Endothelial cell of umbilical vein (primary cell): ENCODE measurements around the gene CACNA1S. TPM values are rescaled to one million over a fixed set of nuclear protein-coding genes. Genes with fewer than 3 reads are reported as not detected.

ENCODE experiments used
- BruUV-seq: library from RNA; stranded (reverse); fragments of 400-500 nt; replicated peaks from 2 replicates; lab custom pipeline; 2021; lab: Mats Ljungman, UMichigan
- CTCF ChIA-PET: fragments of 300-600, 350-600 bp; sonication (Branson Sonifier 250); formaldehyde crosslinking; loops from one replicate; lab custom pipeline; 2021; ENCODE audit warnings: antibody characterized with exemption, inconsistent platforms; lab: Charles Lee
- POLR2A ChIA-PET: fragments of 300-600, 350-600 bp; sonication (Branson Sonifier 250); formaldehyde crosslinking; loops from one replicate; lab custom pipeline; 2021; ENCODE audit warnings: antibody characterized with exemption, inconsistent platforms; lab: Charles Lee
- DNase-seq: peaks from one replicate; pipeline ENCODE4 v3.0.0-alpha.2; 2011; ENCODE audit warnings: low read depth, low spot score
- FAIRE-seq: peaks from 2 replicates; lab custom pipeline; 2011; peaks lifted over from hg19 to GRCh38; lab: Jason Lieb, UNC
- H2AFZ ChIP-seq: 2 replicates; pipeline ENCODE4 v1.6.0; 2012; ENCODE audit warnings: low read depth, low read length, control low read depth, inconsistent platforms
- H3K27ac ChIP-seq: 2 replicates; pipeline ENCODE4 v1.5.1; 2011; ENCODE audit warnings: low read depth, mild to moderate bottlenecking, control low read depth, low read length, moderate library complexity; ENCODE audit not compliant: insufficient read depth
- H3K27me3 ChIP-seq, 2 experiments: 2 replicates each; pipeline versions ENCODE4 v1.6.0 to v1.6.1; 2011; ENCODE audit warnings: low read length in 2 of 2, mixed read lengths in 1 of 2; ENCODE audit not compliant: control insufficient read depth in 2 of 2, insufficient read depth in 2 of 2
- H3K36me3 ChIP-seq, 2 experiments: 2 replicates in 1 of 2; 3 replicates in 1 of 2; pipeline ENCODE4 v1.5.1; 2011; ENCODE audit warnings: low read length in 2 of 2, mild to moderate bottlenecking in 1 of 2, moderate library complexity in 1 of 2; ENCODE audit not compliant: control insufficient read depth in 2 of 2, insufficient read depth in 2 of 2; ENCODE audit errors: extremely low read depth in 1 of 2
- H3K4me1 ChIP-seq: 3 replicates; pipeline ENCODE4 v1.5.1; 2011; ENCODE audit warnings: mild to moderate bottlenecking, low read length; ENCODE audit not compliant: control insufficient read depth, insufficient read depth; ENCODE audit errors: extremely low read depth
- H3K4me2 ChIP-seq: 2 replicates; pipeline ENCODE4 v1.6.1; 2011; ENCODE audit warnings: low read length, control low read depth, mixed read lengths; ENCODE audit not compliant: insufficient read depth
- H3K4me3 ChIP-seq, 3 experiments: fragments of 200-600 bp in 1 of 3; sonication (generic), shearing (Covaris generic) in 1 of 3; replicated peaks in 1 of 3; 2 replicates each; pipeline ENCODE4 v1.5.1; 2011 to 2016; ENCODE audit warnings: control low read depth in 3 of 3, low read length in 3 of 3, mild to moderate bottlenecking in 2 of 3, inconsistent platforms in 1 of 3, low read depth in 1 of 3, moderate library complexity in 1 of 3; ENCODE audit not compliant: insufficient read depth in 1 of 3
- H3K79me2 ChIP-seq: 2 replicates; pipeline ENCODE4 v1.6.0; 2012; ENCODE audit warnings: low read length, inconsistent platforms; ENCODE audit not compliant: control insufficient read depth, insufficient read depth
- H3K9ac ChIP-seq: replicated peaks from 2 replicates; pipeline ENCODE3; 2011; ENCODE audit warnings: low read length, control low read depth; ENCODE audit not compliant: insufficient read depth; ENCODE audit errors: extremely low read depth
- H3K9me1 ChIP-seq: replicated peaks from 3 replicates; pipeline ENCODE4 v1.6.0; 2011; ENCODE audit warnings: mild to moderate bottlenecking, low read length; ENCODE audit not compliant: control insufficient read depth, insufficient read depth; ENCODE audit errors: extremely low read depth
- H3K9me3 ChIP-seq: replicated peaks from 2 replicates; pipeline ENCODE4 v1.5.1; 2012; ENCODE audit warnings: low read length, inconsistent platforms; ENCODE audit not compliant: control insufficient read depth, insufficient read depth
- H4K20me1 ChIP-seq: replicated peaks from 2 replicates; pipeline ENCODE3; 2011; ENCODE audit warnings: mild to moderate bottlenecking, low read length; ENCODE audit not compliant: control insufficient read depth, insufficient read depth; ENCODE audit errors: extremely low read depth
- EZH2 ChIP-seq: IDR thresholded peaks from 2 replicates; pipeline ENCODE4 v1.6.1; 2012; ENCODE audit warnings: borderline replicate concordance, low read depth, mild to moderate bottlenecking, moderate library complexity, low read length, inconsistent platforms; ENCODE audit not compliant: severe bottlenecking
- FOS ChIP-seq: IDR thresholded peaks from 2 replicates; pipeline ENCODE4 v1.6.1; 2011; ENCODE audit warnings: mild to moderate bottlenecking, low read length, moderate library complexity, borderline replicate concordance; ENCODE audit not compliant: insufficient read depth
- GATA2 ChIP-seq: IDR thresholded peaks from 2 replicates; pipeline ENCODE4 v1.7.0; 2011; ENCODE audit warnings: low read depth, mild to moderate bottlenecking, moderate library complexity, mixed read lengths, low read length; ENCODE audit not compliant: insufficient read length, insufficient read depth
- JUN ChIP-seq: IDR thresholded peaks from 2 replicates; pipeline ENCODE4 v1.6.1; 2011; ENCODE audit warnings: borderline replicate concordance, low read depth; ENCODE audit not compliant: insufficient read length, insufficient read depth
- MYC ChIP-seq: IDR thresholded peaks from one replicate; pipeline ENCODE4 v1.6.1; 2011; ENCODE audit warnings: mild to moderate bottlenecking, low read depth, low read length
- POLR2A ChIP-seq: IDR thresholded peaks from 2 replicates; pipeline ENCODE4 v1.6.1; 2012; ENCODE audit warnings: low read depth, mild to moderate bottlenecking, control low read depth, low read length
- POLR2AphosphoS5 ChIP-seq: IDR thresholded peaks from 2 replicates; pipeline ENCODE4 v1.6.1; 2012; ENCODE audit warnings: low read depth, mild to moderate bottlenecking, control low read depth, low read length, moderate library complexity; ENCODE audit not compliant: insufficient read depth
- dilution Hi-C: fragments of 300-500 bp; cut with MboI; formaldehyde crosslinking; loops from one replicate; pipeline ENCODE4 v1.15.0; 2019; ENCODE audit warnings: low sequenced_read_pairs; ENCODE audit not compliant: extremely low pct_ligation_motif_present
- intact Hi-C: fragments of 100-400 bp; cut with micrococcal nuclease; formaldehyde crosslinking; loops from one replicate; pipeline ENCODE4 v1.10.0; 2022
- polyA plus RNA-seq, 4 experiments: library from polyadenylated mRNA; depleted of rRNA in 3 of 4; stranded (reverse) in 3 of 4; unstranded in 1 of 4; fragments of >200 nt; gene quantifications; 2 replicates each; pipeline versions ENCODE4 v1.2.1 to v1.2.3, GENCODE V29; 2011 to 2012; ENCODE audit warnings: missing spikeins in 1 of 4
- total RNA-seq: library from RNA; stranded (reverse); gene quantifications from 2 replicates; pipeline ENCODE4 v1.2.3, GENCODE V29; 2021
- TF ChIP-seq, protein P1 (sequence below): IDR thresholded peaks from 2 replicates; pipeline ENCODE4 v1.6.1; 2011; ENCODE audit not compliant: insufficient read depth, insufficient read length
- TF ChIP-seq, protein P2 (sequence below), 2 donors: IDR thresholded peaks; 1 replicate in 1 of 2; 2 replicates in 1 of 2; pipeline ENCODE4 v1.5.1; 2011; ENCODE audit warnings: low read length in 2 of 2, mild to moderate bottlenecking in 2 of 2, moderate library complexity in 2 of 2, control low read depth in 1 of 2, inconsistent platforms in 1 of 2, low read depth in 1 of 2; ENCODE audit not compliant: insufficient read depth in 1 of 2; ENCODE audit errors: extremely low read depth in 1 of 2

Gene CACNA1S
- total and polyA plus RNA-seq, 2 donors (not counting 3 experiments of a cell fraction or from before 2014, with no cell fraction given) = not detected

DNA sequence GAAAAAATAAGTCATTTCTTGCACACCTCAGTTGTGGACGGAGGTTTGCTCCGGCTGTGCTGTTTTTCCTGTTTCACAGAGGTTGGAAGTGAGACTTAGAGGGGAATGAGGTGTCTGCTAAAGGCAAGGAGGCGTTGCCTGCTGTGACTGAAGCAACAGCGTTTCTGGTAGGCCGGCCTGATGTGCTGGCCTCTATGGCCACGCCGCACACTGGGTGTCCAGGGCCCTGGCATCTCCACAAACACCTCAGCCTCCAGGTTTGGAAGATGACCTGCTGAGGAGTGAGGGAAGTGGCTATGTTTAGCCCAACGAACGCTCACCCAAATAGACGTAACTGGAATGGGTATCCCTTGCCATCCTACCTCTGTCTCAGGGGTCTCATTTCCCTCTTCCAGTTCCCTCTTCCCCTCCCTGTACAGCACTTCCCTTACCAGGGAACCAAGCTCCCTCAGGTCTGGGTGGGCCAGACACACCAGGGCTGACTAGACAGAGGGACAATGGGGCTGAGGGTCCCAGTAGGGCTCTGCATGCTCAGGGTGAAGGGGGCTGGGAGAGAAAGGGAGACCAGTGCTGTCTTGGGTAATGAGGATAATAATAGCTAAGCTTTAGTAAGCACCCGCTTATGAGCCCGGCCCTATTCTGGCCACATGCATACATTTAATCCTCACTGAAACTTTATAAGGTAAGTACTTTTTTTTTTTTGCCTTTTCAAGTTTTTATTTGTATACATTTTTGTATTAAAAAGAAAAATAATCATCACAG is 11.9 kb downstream of the CACNA1S start:
- no TSS peak for BruUV-seq
- Histone ChIP-seq H2AFZ (no peak overlapping the region), H3K4me1 (no peaks in the 10 kb centered on the region), H3K9me3 (no peaks in the 10 kb centered on the region), H3K36me3 (no peaks in the 10 kb centered on the region), H3K4me2 (no peak overlapping the region), H3K27me3 (peaks cover 0 to 8% of the 10 kb centered on the region in 2 experiments), H3K9me1 (no peaks in the 10 kb centered on the region), H3K27ac (no peak overlapping the region), H3K79me2 (no peaks in the 10 kb centered on the region), H3K9ac (no peak overlapping the region), H3K4me3 (no peak overlapping the region), H4K20me1 (no peaks in the 10 kb centered on the region)
- DNase-seq (no peak), FAIRE-seq (no peak)
- CTCF ChIA-PET = interaction anchor here (1.7 kb wide), 1 partner anchor 19 kb away, joined by 4 read pairs; no protein-coding TSS in a partner anchor
- dilution Hi-C loops = no loop called here
- intact Hi-C loops = no loop called here
- no peak for TF ChIP-seq EZH2
- no peak for TF ChIP-seq POLR2AphosphoS5
- TF ChIP-seq POLR2A = no peak
- TF ChIP-seq MYC = no peak
- TF ChIP-seq JUN = no peak
- TF ChIP-seq, protein P1, sequence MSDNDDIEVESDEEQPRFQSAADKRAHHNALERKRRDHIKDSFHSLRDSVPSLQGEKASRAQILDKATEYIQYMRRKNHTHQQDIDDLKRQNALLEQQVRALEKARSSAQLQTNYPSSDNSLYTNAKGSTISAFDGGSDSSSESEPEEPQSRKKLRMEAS = no peak
- TF ChIP-seq, protein P2, sequence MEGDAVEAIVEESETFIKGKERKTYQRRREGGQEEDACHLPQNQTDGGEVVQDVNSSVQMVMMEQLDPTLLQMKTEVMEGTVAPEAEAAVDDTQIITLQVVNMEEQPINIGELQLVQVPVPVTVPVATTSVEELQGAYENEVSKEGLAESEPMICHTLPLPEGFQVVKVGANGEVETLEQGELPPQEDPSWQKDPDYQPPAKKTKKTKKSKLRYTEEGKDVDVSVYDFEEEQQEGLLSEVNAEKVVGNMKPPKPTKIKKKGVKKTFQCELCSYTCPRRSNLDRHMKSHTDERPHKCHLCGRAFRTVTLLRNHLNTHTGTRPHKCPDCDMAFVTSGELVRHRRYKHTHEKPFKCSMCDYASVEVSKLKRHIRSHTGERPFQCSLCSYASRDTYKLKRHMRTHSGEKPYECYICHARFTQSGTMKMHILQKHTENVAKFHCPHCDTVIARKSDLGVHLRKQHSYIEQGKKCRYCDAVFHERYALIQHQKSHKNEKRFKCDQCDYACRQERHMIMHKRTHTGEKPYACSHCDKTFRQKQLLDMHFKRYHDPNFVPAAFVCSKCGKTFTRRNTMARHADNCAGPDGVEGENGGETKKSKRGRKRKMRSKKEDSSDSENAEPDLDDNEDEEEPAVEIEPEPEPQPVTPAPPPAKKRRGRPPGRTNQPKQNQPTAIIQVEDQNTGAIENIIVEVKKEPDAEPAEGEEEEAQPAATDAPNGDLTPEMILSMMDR (IDR thresholded peaks at IDR 0.05; ENCODE audit: extremely low read depth in 1 of 2, insufficient read depth in 1 of 2, low read depth in 1 of 2, low read length in 2 of 2) = no peak
- no peak for TF ChIP-seq FOS
- no peak for TF ChIP-seq GATA2
- POLR2A ChIA-PET = no interaction called here
